CD1c-positive myeloid dendritic cell (primary cell): ENCODE measurements around the gene ZNF775.

Experiments
- DNase-seq: peaks from one replicate; pipeline ENCODE4 v3.0.0-alpha.2; 2016; ENCODE audit errors: extremely low spot score

Gene ZNF775

DNA sequence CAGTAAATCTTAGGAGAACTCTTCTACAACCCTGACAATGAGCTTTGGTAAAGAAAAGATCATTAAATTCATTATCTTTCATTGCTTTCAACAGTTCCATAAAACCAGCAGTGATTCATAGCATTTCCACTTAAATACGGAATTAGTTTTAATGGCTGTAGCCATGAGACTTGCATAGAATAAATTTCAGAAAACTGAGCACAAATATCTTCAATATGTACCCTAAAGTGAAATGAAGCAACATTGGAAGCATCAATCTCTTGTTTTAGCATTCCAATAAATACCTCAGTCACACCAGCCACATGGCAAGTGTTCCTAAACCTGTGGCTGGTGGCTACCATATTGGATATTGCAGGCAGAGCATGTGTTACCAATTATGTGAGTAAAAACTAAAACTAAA is 34.1 kb upstream of the ZNF775 start:
- DNase-seq, result no peak

DNA sequence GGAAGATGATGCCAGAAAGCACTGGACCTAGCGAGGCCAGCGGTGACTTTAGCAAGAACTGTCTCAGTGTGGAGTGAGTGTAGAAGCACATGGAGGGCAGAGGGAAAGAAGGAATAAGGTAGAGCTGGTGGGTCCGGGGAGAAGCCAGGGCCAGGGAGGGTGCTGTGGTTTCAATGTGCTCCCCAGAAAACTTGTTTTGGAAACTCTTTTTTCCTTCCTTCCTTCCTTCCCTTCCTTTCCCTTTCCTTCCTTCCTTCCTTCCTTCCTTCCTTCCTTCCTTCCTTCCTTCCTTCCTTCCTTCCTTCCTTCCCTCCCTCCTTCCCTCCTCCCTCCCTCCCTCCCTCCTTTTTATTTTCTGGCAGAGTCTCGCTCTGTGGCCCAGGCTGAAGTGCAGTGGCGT is 32.2 kb upstream of the ZNF775 start:
- DNase-seq, result no peak

DNA sequence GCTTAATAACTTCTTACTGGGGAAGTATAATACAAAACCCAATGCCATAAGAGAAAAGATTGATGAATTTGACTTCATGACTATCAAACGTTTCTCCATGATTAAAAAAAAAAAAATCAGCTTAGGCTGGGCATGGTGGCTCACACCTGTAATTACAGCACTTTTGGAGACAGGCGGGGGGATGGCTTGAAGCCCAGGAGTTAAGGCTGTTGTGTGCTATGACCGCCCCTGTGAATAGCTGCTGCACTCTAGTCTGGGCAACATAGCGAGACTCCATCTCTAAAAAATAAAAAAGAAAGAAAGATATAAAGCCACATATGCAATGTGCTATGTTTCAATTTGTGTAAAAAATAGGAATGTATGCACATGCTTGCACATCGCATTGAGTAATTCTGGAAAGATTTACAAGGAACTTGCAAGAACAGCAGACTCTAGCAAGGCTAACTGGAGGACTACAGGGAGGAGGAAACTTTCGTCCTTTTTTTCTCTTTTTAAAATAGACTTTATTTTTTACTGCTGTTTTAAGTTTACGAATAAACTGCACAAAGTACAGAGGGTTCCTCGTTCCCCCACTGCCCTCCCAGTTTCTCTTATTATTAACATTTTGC is 27.4 kb upstream of the ZNF775 start:
- no peak for DNase-seq

DNA sequence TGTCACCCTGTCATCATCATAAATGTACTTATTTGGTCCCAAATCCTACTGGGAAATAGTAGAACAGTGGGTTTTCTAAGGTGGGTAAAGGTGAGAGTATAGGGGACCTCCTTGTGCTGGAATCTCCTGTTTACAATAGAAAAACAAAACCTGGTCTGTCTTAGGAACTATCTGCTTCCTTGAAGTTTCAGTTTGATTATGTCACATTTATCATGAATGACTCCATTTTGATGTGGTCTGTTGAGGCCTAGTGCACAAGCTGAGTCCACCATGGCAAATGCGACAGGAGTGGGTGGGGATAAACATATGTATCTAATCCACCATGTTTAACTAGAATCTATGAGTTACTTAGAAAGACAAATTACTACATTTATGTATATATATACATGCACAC is 23.5 kb upstream of the ZNF775 start:
- no peak for DNase-seq

DNA sequence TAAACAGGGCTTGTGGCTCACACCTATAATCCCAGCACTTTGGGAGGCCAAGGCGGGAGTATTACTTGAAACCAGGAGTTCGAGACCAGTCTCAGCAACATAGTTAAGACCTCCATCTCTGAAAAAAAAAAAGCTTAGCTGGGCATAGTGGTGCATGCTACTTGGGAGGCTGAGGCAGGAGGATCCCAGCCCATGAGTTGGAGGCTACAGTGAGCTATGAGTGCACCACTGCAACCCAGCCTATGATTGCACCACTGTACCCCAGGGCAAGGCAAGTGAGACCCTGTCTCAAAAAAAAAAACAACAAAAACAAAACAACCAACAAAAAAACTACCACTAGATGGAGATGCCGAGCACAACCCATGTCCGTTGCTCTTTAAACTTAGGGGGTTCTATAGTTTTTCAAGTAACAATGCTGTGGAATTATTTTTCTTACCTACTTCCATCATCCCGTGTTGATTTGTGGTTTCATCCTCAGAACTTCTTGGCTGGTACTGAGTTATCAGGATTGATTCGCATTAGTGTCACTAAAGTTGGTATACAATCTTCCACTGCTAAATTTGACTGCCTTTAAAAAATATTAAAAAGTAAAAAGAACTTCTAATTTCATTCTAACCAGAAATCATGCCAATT is 22.7 kb upstream of the ZNF775 start:
- peak; percentile 64 for DNase-seq

DNA sequence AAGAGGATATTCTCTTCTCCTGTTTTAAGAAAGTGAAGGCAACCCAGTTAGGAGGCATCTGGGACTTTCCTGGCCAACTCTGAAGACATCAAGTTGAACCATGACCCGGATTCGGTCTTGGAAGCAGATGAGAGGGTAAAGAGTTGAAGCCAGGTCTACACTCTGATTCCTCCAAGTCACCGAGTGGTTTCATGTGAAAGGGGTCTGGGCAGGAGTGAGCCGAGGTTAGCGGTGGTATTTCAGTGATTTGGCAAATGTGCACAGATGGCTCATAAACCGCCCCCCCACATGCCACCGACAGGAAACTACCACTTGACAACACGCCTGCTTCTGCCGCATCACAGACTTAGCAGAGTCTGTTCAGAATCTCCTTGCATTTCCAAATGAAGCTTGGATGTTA is 21.9 kb upstream of the ZNF775 start:
- DNase-seq, result peak; percentile 42

DNA sequence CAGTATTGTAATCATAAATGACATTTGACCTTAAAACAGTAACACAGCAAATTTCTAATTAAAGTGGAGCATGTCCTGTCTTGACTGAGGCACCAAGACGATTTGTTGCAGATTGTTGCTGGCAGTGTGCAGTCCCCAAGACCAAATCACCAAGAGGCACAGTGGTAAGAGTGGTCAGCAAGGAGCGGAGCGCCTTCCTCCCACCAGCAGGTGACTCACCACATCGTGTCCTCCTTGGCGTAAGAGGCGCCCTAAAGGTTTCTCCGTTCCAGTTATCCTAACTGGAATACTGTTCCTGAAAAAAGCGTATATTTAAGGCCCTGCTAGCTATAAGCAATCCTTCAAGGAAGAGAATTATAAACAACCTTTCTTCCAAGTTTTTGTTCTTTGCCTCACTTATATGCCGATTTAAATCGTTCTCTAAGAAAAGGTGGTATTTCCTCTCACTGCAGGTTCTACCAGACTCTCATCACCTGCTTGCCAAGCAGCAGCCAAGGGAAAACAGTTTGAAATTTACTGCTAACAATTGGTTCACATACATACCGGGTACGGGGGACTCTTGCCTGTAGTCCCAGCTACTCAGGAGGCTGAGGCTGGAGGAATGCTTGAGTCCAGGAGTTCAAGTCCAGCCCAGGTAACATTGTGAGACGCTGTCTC is 21.2 kb upstream of the ZNF775 start:
- peak; percentile 53 for DNase-seq

DNA sequence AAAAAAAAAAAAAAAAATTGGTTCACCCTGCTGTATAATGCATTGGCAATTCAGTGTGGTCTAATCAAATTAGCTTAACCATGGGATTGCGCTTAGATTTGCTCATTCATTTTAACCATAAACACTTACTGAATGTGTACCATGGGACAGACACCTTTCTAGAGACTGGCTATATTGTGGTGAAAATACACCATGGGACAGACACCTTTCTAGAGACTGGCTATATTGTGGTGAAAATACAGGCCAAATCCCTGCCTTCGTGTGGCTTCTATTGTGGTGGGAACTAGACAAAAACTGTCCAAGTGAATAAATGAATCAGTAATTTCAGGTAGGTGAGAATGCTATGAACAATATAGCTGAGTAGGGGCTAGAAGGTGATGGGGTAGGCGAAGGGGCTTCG is 20.7 kb upstream of the ZNF775 start:
- no peak for DNase-seq

DNA sequence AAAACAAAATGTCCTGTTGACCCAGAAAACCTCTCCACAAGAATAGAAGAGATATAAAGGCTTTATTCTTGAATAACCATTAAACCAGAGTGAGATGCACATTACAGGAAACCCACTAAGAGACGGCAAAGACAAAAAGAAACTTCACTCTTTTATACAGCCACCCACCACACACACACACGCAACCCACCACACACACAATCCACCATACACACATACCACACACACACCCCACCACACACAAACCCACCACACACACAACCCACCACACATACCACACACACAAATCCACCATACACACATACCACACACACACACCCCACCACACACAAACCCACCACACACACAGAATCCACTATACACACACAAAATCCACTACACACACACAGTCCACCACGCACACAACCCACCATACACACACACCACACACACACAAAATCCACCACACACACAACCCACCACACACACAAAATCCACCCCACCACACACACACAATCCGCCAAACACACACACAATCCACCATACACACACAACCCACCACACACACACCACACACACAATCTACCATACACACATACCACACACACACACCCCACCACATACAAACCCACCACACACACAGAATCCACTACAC is 20.0 kb upstream of the ZNF775 start:
- no peak for DNase-seq

DNA sequence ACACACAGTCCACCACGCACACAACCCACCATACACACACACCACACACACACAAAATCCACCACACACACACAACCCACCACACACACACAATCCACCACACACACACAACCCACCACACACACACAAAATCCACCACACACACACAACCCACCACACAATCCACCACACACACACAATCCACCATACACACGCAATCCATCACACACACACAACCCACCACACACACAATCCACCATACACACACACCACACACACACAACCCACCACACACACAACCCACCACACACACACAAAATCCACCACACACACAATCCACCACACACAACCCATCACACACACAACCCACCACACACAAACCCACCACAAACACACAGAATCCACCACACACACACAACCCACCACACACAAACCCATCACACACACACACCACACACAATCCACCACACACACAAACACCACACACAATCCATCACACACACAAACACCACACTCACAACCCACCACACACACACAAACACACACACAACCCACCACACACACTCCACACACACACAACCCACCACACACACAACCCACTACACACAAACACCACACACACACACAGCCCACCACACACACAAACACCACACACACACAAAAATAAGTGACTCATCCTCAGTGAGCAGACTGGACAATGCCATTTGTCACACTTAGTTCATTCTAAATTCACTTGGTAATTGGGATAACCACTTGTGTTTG is 19.3 kb upstream of the ZNF775 start:
- no peak for DNase-seq

DNA sequence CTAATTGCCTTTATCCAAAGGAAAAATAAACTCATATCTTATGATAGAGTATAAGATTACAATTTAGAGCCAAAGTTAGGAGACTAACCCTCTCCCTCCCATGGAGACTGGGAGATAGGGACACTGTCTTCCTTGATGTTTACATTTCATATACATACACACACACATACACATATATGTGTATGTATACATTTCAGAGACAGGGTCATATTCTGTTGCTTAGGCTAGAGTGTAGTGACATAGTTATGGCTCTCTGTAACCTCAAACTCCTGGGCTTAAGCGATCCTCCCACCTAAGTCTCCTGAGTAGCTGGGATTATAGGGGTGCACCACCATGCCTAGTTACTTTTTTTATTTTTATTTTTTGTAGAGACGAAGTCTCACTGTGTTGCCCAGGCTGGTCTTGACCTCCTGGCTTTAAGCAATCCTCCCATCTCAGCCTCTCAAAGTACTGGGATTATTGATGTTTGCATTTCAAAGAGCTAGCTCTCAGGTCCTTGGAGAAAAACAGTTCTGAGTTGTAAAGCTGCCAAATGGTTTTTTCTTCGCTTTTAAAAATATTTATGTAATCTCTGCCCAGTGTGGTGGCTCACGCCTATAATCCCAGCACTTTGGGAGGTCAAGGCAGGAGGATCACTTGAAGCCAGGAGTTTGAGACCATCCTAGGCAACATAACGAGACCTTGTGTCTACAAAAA is 18.6 kb upstream of the ZNF775 start:
- no peak for DNase-seq

DNA sequence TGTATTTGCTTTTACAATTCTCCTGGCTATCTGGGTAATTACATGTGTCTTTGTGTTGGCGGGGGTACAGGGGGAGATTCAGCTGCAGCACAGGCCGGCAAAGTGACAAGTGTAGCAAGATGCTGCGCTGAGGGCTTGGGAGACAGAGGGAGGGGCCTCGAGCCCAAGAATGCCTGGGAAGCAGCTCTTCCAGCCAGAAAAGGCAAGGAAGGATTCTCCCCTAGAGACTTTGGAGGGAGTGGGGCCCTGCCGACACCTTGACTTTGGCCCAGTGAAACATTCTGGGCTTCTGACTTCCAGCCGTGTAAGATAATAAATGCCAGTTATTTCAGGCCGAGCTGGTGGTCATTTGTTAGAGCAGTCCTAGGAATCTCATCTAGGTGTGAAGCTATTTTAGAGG is 17.7 kb upstream of the ZNF775 start:
- DNase-seq, result no peak

DNA sequence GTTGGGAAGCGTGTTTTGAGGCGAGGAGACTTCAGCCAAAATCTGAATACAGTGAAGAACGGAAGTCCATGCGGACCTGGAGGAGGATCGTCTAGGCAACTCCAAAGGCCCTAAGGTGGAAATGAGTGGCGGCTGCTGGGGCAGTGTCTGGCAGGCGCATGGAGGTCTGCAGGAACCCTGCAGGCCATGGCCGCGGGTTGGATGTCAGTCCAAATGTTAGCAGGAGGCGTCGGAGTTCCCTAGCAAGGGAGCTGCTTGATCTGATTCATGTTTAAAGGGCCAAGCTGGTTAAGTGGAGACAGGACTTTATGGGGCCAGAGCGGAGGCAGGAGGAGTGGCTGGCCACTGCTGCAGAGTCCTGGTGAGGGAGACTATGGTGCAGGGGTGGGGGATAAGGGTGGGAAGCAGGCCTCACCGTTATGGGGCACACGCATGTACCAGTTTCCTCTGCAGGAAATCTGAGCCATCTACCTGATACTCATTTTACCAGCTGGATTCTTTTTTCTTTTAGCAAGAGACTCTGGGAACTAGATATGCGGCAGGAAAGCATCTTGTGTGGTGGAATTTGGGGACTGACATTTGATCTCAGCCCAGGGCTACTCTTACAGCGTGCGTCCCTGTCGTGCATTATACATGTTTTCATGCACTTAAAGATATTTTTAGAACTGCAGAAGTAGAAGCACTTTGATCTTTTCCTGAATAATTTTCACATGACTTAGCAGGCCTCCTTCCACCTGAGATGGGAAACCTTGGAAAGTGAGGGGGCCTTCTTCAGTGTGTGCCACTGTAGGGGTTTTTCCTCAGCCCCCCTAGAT is 17.1 kb upstream of the ZNF775 start:
- no peak for DNase-seq

DNA sequence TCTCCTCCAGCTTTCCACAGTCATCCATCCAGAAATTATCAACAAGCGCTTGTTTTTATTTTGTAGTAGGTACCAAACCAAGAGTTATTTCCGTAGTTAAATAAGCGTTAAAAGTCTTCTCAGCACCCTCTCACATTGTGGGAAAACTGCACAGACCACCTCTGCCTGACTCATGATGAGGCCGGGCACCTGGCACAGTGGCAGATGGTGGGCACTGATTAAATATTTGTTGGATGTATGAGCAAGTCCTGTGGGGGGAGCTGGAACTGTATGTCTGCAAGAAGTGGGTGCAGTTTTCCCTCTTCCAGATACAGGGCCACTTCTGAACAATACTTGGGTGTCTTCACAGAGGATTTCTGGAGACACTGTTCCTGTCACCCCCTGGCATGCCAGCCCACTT is 15.8 kb upstream of the ZNF775 start:
- no peak for DNase-seq

DNA sequence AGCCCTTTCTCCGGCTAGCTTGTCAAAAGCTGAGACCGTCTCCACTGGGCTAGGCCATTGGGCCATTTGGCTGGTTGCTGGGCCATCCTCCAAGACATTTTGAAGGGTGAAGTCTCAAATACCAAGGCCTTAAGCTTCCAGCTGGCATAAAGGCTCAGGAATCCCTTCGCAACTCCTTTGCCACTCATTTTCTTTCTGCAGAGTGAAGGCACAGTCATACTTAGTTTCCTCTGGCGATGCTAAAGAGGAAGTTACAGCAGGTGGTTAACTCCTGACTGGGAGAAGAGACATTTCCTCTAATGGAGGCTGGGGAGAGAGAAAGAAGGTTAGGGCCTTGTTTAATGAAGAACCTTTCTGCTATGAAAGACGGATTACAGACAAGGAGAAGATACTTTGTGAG is 15.3 kb upstream of the ZNF775 start:
- peak; percentile 83 for DNase-seq

DNA sequence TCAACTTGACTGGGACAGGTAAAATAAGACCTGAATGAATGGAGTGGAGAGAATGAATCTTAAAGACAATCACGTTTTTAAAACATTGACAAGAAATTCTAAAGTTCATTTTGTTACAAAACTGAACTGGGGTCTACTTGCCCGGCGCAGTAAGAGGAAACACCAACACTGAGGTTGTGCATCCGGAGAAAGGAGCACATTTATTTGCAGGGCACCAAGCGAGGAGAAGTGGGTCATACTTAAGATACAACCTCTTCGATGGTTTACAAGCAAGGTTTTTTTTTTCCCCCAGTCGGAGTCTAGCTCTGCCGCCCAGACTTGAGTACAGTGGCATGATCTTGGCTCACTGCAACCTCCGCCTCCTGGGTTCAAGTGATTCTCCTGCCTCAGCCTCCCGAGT is 13.9 kb upstream of the ZNF775 start:
- DNase-seq, result no peak

DNA sequence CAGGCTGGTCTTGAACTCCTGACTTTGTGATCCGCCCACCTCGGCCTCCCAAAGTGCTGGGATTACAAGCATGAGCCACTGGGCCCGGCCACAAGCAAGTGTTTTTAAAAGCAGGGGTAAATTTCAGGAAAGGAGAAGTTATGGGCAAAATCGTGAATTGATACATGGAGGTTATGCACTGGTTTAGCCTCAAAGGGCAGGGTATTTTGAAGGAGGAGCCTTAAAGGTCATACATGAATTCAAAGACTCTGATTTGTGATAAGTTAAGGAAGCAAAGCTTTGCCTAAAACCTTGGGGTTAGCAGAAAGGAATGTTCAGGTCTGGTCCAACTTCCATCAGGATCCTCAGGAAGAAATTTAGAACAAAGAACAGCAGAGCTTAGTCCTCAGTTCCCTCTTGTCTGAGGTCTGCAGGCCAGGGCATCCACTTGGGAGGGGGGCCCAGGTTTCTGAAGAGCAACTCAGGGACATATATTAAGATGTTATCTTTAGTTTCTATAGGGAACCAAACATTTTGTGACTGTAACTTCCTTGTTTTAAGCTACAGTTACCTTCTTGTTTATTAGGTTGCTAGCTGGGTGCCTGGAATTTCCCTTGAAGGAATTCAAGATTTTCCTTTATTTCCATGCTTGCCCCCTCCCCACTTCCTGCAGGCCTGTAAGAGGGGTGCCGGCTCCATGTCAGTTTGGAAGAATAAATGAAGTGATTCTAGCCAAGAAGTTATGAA is 13.3 kb upstream of the ZNF775 start:
- peak; percentile 88 for DNase-seq

DNA sequence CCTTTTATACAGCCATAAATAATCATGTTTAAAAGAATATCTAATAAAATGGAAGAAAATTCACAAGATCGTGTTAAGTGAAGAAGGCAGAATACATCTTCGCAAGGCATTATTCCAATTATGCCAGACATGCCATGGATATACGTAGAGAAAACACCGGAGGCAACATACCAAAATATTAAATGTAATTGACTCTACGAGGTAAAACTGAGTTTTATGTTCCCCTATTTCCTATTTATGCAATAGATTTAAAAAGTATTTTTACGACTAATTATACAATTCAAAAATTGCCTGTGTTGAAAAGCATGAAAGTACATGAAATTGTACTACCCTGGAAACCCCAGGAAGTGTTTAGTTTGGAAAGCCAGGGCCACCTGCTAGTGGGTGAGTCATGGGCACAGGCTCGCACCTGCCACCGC is 11.4 kb upstream of the ZNF775 start:
- no peak for DNase-seq

DNA sequence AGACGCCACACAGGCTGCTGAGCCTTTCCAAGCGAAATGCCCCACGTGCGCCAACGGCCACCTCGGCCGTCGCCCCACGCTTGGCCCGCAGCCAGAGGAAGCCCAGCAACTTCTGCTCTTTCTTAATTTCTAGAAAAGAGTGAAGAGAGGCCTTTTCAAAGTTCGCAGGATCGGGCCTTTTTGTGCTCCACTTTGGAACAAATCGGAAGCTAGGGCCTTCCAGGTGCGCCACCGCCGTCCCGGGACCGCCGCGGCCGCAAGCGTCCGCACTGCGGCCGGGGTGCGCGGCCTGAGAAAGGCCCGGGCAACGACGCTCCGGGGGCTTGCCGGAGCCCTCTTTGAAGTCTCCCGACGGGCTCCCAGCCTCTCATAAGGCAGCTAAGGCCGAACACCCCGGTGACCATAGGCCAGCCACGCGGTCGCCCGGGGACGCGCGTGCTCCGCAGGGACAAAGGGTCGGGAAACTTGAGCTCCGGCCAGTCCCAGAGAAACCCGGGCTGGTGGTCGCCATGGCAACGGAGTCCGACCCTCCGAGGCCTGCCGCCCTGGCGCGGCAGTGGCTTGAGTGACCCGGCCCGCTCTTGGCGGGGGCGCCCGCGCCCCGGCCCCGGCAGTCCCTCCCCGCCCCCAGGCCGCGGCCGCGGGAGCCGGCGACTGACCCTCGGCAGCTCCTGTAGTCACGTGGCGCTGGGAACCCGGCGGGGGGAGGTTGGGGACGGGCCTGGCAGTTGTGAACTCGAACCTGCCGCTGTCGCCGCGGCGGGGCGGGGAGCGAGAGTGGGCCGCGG is 10.8 kb upstream of the ZNF775 start, which contains the start of gene REPIN1:
REPIN1 (plus strand) TSS at position 727 of the 788 bp plus-strand sequence. CDS start 890 bp downstream, outside the sequence.
- DNase-seq, result peak; percentile 89
